GM21381 (cell line): ENCODE results near the gene STAB2.

ENCODE experiments used
- ATAC-seq: cut with Tn5 transposase; IDR thresholded peaks from one replicate; pipeline ENCODE4 v1.9.1; 2021; ENCODE audit warnings: mild to moderate bottlenecking, moderate library complexity; ENCODE audit not compliant: unreplicated experiment

The STAB2 gene

DNA sequence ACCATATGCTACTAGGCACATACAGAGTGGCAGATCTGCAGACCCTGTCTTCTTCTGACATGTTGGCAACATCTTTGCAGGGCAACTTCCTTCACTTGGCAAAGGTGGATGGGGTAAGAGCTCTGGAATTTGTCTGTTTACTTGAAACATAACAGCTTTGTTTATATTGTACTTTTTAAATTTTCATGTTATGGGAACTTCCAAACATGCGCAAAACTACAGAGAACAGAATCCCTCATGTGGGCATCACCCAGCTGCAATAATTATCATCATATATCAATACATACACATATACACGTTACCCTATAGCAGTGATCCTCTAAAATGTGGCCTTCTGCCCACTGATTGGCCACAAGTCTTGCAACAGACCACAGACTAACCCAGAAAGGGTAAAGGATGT, 103.4 kb downstream of the STAB2 start:
- ATAC-seq, result no peak

DNA sequence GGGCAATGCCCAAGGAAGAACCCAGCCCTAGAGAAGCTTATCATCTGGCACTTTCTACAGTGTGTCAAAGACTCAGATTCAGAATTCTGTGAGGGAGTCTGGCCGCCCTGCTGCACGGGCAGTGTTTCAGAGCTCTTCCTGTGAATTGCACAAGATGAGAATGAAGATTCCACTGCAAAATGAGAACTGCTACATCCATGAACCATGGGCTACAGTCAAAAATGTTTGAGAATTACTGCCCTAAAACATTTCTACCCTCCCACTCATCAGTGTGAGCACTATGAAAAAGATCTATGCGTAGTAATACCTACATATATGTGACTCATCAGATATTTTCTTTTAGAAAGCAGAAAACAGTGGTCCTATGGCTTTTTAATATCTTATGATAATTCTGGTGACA, 104.0 kb downstream of the STAB2 start:
- no peak for ATAC-seq

DNA sequence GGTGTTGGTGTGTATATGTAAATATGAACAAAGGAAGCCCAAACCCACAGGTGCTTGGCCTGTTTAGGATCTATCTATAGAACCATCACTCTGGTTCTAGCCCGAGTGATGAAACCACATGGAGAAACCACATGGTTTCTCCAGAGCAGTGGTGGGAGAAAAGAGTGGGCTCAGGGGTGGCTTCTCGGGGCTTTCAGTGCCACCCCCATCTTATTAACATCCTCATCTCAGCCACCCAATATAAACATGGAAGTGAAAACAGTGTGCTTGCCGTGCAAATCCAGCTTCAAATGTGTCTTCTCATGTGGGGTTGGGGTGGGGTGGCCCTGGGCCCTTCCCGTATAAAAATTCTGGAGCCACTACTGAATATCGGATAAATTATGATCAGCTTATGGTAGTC, 109.0 kb downstream of the STAB2 start:
- no peak for ATAC-seq

DNA sequence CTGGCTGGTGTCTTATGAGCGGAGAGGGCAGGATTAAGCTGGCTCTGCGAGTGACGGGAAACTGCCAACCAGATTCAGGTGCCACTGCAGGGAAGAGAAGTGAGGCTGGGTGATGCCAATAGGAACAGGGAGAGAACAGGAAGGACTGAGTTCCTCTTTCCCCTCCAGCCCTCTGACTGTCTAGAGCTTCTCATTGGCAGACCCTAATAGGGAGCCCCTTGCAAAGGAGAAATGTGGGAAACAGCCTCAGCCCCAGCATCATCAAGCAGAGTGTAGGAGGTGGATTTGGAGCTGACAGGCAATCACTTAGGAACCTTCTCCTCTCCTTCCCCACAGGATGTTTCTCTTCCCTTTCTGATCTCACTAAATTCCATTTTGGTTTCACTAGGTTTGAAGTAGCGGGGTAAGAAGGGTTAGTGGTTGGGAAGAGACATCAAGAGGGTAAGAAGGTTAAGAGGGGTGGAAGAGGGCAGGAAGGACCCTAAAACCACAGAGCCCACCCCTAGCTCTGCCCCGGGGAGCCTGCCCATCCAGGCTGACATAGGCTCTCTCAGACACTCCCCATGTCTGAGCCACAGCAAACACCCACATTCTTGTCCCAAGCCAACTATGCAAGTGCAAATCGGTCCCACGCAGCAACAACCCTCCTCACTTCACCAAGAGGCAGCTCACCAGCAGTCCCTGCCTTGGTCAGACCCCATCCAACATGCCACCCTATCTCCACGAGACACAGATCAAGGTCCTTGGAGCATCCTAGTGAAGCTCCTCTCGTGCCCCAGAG, 111.1 kb downstream of the STAB2 start:
- ATAC-seq, result no peak

DNA sequence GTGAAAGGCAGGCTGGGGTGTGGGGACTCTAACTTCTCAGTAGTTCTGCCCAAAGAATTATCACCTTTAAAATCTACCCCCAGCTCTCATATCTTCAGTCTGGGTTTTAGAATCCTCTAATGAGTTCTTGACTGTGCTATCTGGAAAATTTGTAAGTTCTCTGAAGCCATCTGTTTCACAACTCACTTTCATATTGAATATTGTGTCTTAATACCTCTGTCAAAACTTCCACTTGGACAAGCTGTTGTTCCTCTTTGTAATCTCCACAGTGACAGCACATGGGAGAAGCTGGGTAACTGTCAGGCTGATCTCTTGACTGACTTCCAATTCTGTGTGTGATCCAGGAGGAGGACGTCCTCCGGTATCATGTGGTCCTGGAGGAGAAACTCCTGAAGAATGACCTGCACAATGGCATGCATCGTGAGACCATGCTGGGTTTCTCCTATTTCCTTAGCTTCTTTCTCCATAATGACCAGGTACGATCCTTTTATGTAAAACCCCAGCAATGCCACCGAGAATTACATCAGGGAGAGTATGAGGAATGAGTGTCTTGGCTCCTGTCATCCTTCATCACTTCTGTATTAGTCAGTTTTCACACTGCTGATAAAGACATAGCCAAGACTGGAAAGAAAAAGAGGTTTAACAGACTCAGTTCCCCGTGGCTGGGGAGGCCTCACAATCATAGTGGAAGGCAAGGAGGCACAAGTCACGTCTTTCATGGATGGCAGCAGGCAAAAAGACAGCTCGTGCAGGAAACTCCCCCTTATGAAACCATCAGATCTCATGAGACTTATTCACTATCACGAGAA, 111.9 kb downstream of the STAB2 start:
- no peak for ATAC-seq

DNA sequence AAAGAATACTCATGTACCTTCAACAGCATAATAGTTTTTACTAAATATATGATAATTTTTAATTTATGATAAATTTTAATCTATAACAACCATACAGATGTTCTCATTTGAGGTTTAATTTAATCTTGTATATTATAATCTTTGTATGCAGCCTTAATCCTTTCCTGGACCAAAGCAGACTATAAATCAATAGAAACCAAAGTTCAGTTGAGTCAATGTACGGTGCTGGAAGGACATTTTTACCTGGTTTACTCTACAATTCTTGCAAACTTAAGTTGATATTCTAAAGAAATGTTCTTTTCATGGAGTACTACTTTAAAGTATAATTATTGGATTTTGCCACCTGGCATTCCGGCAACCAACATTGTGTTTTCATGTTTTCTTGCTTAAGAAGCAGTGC, 118.0 kb downstream of the STAB2 start:
- ATAC-seq, result no peak

DNA sequence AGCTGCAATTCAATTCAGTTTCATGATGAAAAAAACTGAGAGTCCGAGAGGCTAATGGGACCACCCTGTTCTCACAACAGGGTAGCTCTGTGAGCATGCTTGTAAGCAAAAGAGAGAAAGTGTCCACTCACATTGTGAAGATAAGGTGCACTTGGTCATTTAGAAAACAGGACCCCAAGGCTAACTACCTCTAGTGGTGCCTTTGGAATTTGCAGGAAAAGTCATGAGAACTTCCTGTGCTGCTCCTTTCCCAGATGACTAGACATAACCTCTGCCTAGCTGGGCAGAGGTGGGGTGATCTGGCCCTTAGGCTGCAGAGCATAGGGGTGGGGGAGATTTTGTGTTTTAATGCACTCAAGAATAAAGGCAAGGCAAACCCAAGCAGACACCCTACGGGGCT, 118.9 kb downstream of the STAB2 start:
- ATAC-seq, result no peak

DNA sequence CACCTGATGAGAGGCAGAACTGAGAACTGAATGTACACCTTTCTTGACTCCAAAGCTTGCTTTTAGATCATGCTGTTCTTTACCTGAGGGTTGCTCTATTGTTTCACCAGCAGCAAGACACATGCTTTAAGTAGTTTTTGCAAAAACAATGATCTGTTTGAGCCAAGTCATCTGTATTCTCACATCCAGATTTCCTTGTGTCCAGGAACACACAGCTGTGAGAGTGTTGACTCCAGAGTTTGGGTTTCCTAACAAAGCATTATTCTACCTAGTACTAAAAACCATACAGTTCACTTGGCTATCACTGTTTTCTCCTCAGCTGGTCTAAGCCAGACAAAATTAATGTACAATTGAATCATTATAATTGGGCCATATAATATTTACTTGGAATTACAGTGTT, 120.4 kb downstream of the STAB2 start:
- no peak for ATAC-seq

DNA sequence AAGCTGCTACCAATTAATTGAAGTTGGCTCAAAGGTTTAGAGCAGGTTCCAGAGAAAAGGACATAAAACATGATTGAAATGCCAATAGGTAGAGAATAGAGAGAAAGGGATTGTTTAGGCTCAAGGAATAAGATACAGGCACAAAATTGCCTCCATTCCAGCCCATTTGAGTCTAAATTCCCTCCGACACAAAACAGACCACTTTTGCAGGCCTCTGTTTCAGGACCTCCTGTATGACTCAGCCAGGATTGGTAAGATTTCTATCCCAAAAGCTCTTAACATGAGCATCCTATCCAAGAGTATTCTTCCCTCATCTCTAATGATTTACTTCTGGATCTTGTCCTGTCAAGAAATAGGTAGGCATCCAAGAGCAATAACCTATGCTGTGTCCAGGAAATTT, 123.5 kb downstream of the STAB2 start:
- no peak for ATAC-seq

DNA sequence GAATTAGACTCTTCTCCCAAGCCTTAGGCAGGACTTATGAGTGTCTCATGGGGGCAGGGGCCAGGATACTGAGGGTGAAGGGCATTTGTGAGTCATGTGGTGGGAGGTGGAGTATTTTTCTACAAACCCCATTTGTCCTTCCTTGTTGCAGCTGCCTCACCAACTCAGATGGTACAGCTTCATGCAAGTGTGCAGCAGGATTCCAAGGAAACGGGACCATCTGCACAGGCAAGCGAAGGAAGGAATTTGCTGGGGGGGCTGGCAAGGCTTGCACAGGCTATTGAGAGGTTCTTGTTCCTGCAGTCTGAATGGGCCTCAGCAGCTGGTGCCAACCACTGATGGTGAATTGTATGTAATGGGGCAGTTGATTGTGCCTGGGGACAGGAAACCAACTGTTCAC, 125.1 kb downstream of the STAB2 start:
- no peak for ATAC-seq

DNA sequence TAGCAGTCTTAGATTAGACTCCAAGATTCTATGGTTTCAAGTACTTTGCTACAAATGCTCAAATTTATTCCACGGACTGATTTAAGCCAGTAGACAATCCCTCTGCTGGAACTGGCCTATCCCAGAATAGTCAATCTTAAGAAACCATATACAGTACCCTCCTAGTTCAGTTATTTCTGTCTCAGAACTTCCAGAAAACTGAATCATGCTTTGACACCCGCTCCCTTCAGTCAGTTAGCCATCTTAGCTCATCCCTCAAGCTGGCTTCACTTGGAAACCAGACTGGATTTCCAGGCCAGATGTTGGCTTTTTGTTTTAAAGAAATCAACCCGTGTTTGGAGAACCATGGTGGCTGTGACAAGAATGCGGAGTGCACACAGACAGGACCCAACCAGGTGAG, 128.4 kb downstream of the STAB2 start:
- no peak for ATAC-seq

DNA sequence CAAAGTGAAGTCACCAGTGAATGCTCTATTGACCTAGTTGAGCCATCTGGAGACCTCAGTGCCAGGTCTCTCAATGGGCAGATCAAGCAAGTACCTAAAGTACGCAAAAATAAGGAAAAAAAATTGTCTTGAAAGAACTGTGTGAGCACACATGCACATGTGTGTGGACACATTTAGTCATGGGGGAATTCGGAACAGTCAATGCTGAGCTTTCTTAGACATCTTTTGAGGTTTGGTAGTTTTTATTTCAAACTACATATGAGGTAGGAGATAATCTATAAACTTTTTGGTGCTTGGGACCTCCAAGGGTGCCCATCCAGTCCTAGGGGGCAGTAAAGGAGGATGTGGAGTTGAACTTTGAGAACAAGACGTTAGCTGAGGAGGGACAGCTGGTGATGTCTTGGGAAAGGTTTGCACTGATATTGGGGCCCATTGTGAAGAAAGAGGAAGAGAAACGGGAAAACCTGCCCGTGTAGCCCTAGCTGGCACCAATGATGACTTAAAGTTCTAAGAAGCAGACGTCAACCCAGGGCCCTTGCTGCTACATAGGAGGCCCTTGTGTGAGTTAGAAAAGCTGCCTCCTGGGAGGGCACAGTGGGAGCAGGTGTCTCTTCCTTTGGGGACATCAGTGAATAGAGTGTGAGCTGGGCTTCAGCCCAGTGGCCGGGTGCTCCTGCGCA, 129.6 kb downstream of the STAB2 start:
- no peak for ATAC-seq

DNA sequence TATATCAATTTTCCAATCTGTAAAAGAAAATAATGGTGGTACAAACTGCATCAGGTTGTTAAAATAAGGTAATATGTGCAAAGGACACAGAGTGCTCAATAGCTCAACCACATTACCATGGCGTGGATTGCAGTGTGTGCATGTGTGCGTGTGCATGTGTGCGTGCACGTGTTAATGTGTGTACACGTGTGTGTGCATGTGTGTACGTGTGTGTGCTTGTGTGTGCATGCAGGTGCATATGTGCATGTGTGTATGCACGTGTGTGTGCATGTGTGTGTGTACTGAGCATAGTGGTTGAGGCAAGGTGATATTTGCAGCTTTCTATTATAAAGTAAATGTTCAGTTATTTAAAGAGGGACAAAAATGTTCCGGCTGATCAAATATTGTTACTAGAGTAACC, 138.3 kb downstream of the STAB2 start:
- ATAC-seq, result no peak

DNA sequence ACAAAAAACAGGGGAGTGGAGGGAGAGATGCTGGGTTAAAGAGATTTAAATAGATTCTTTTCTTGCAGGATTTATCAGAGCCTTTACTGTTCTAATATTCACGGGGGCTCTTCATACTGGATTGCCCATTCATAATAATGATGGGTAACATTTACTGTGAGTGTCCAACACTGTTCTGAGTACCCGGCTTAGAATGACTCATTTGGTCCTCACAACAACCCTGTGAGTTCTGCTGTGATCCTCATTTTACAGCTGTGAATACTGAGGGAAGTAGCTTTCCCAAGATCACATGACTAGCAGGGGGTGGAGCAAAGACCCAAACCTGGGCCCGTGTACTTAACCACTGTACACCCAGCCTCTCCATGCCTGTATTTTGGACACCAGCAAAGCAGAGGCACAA, 140.6 kb downstream of the STAB2 start:
- ATAC-seq, result no peak

DNA sequence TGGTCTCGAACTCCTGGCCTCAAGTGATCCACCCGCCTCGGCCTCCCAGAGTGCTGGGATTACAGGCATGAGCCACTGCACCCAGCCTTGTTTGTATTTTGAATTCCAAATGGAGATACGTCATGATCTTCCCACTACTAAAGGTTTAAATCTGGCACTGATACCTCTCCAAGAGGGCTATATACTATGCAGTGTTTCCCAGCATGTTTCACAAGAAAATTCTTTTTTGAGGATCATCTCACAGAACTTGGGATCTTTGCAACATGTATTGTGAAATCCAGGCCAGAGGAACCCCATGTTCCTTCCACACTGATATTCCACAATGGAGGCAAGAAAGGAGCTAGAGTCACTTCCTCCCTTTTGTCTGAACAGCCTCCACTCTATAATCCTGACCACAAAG, 141.2 kb downstream of the STAB2 start:
- no peak for ATAC-seq

DNA sequence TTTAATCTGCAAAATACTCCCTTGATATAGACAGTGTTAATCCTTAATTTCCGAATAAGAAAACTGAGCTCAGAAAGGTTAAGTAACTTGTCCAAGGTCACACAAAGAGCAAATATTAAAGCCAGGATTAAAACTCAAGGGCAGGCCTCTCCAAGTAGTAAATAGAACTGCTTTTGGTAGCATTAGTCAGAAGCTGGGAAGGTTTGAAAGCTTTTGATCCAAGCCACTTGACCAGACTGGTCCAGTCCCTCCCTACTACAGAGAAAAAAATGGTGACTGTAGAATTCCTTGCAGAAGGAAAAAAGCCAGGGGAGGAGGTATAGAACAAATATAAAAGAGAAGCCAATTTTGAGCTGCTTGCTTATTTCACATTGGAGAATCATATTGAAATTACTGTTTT, 142.4 kb downstream of the STAB2 start:
- no peak for ATAC-seq

DNA sequence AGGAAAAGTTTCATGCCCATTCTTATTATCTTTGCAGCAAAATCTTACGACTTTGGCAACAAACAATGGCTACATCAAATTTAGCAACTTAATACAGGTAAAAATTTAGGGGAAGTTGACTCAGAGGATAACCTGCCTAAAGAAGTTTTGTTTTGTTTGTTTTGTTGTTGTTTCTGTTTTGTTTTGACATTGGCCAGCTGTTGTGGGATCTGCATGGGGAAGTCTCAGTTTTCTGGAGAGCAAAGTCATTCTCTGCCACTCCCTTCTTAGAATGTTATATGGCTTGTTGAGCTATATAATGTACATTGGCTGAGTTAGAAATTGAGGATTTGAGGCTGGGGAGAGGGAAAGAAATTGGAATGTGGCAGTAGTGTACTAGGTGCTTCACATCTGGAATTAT, 144.5 kb downstream of the STAB2 start:
- ATAC-seq, result no peak

DNA sequence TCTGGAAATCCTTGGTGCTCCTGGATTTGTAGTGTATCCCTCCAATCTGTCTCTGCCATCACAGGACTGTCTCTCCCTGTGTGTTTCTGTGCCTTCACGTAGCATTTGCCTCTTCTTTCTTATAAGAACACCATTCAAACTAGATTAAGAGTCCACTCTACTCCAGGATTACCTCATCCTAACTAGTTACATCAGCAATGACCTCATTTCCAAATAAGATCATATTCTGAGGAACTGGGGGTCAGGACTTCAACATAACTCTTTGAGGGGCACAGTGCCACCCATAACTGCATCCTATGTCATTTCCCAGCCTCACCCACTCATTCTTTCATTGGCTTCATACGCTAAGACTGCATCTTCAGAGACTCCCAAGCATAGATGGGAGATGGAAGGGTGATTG, 147.8 kb downstream of the STAB2 start:
- ATAC-seq, result no peak

DNA sequence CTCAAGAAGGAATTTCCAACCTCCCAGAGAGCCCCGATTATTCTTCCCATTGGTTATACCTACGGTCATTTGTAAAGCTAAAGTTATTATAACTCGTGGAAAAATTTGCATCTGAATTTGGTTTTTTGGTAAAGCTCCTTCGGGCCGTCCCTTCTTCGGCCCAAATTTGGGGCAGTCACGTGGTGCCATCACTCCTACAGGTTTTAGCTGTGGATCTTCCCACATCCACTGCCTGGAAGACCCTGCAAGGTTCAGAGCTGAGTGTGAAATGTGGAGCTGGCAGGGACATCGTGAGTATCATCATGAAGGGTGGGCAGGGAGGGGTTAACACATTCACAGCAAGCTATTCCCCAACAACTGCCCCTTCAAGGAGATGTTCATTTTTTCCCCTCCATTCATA, 148.2 kb downstream of the STAB2 start:
- ATAC-seq, result no peak

DNA sequence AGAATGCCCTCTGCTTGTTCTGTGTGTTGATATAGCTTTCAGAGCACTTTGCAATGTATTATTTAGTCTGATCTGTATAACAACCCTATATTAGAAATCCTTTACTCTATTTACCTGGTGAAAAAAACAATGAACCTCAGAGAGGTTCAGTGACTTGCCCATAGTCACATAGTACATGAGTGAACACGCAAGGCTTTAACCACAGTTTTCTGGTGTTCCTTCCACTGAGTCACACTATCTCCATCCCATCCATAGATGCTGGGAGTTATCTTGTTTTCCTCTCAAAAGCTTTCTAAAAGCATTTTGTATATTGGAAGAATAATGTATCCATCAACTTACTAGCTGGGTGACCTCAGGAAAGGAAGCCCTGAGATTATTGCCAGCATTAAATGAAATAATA, 149.5 kb downstream of the STAB2 start:
- no peak for ATAC-seq

DNA sequence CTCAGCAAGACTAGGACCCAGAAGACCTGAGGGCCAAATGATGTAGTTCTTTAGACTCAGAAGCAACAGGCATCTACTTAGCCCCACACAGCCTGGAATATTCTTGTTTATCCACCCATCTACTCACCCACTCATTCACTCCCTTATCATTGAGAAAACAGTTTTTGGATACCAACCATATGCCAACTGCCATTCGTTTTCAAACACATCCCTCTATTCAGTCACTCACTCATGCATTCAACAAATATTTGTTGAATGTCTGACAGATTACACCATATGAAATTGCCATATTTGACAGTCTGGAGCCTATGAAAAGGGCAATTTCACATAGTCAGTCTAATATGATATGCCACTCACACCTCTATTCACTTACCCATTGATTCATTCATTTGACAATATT, 150.8 kb downstream of the STAB2 start:
- no peak for ATAC-seq

DNA sequence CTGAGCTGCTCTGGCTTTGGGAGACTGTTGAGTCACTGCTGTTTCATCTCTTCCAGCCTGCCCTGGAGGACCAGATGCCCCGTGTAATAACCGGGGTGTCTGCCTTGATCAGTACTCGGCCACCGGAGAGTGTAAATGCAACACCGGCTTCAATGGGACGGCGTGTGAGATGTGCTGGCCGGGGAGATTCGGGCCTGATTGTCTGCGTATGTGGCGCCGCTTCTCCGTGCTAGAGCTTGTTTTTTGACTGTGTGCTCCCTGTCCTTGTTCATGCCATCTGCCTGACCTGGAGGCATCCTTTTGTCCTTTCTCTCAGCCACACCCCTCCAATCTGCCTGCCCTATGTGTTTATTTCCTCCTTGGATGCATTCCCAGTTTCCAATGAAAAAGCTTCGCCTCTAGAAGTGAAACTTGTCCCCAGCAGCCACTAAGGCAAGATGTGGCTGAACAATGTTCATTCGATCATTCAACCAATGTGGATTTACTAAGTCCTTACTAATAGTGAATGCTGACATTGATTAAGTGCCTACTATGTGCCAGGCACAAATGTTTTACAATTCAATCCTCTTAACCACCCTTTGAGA, 155.4 kb downstream of the STAB2 start:
- no peak for ATAC-seq
